Measurements from ENCODE around the gene SCN7A.

GRCh38 chr2:166380615-166381014 is 113.4 kb downstream of the SCN7A start:
- TF ChIP-seq CTCF (conservative IDR thresholded peaks at IDR 0.05; ENCODE audit: low read depth, low read length) (no peak), NFE2L2 (IDR thresholded peaks at IDR 0.05; ENCODE audit: low read depth, low read length) (no peak), POLR2A (IDR thresholded peaks at IDR 0.05; ENCODE audit: low read depth, low read length) (no peak)
